IPS-18a (cell line): Measurements from ENCODE around the gene SBSN.

Experiments used
- H3K27ac ChIP-seq: one replicate; pipeline ENCODE4 v1.5.1; 2013; ENCODE audit warnings: low read length
- H3K27me3 ChIP-seq: one replicate; pipeline ENCODE4 v1.6.1; 2013; ENCODE audit warnings: mild to moderate bottlenecking, low read length; ENCODE audit not compliant: control insufficient read depth, insufficient read depth
- H3K36me3 ChIP-seq: one replicate; pipeline ENCODE4 v1.6.1; 2013; ENCODE audit warnings: low read depth, low read length; ENCODE audit not compliant: control insufficient read depth
- H3K4me1 ChIP-seq: one replicate; pipeline ENCODE4 v1.6.1; 2013; ENCODE audit warnings: low read depth, low read length; ENCODE audit not compliant: control insufficient read depth
- H3K4me3 ChIP-seq: one replicate; pipeline ENCODE4 v1.5.1; 2013; ENCODE audit warnings: low read length
- H3K9ac ChIP-seq: one replicate; pipeline ENCODE4 v1.6.1; 2013; ENCODE audit warnings: mild to moderate bottlenecking, low read length, moderate library complexity
- H3K9me3 ChIP-seq: one replicate; pipeline ENCODE4 v1.6.1; 2013; ENCODE audit warnings: low read depth, low read length; ENCODE audit not compliant: control insufficient read depth

The SBSN gene

DNA sequence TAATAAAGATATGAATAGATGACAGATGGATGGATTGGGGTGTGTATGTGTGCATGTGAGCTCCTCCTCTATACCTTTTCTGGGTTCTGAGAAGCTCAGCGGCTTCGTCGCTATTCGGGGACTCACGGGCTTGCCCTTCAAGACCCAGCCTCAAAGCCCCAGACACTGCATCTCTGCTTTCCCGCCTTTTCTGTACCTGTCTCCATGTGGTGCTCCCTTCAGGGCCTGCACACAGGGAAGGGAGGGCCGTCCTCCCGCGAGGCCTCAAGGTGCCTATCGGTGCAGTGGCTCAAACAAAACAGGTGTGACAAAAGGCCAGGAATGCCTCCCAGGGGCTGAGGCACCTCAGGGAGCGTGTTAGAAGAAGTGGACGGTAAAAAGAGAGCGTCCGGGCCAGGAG, 54.0 kb downstream of the SBSN start:
- peaks cover 3% of the 10 kb centered on the region for H3K4me1 ChIP-seq
- no peak overlapping the region for H3K4me3 ChIP-seq
- H3K36me3 ChIP-seq = no peaks in the 10 kb centered on the region
- no peak overlapping the region for H3K27ac ChIP-seq
- H3K9ac ChIP-seq = no peak overlapping the region
- H3K9me3 ChIP-seq = no peaks in the 10 kb centered on the region
- no peaks in the 10 kb centered on the region for H3K27me3 ChIP-seq
